ENCODE results near the gene FANCD2OS.
"Not testable (repeated sequence)": the region's sequence is repeated elsewhere in the genome, so short reads cannot be mapped to it uniquely, and the experiment has no call there.

FANCD2OS gene

DNA sequence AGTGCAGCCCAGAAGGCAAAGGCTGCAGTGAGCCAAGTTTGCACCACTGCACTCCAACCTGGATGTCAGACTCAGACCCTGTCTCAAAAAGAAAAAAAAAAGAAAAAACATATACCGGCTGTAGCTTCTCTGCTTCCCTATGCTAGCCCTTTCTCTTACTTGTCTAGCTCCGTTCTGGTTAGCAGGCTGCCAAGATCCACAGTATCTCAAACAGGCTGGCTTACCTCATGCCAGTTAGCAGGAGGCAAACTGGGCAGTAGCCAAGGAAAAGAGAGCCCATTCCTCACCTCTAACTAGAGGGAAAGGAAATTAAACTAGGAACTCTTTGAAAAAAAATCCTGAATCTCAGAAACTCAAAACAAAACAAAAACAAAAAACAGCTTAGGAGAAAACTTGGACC lies 16.7 kb downstream of the FANCD2OS start:
- DNase-seq, result not testable (repeated sequence)

- DNase-seq, result not testable (repeated sequence)
Observed at GRCh38 chr3:10090774-10091173, 17.3 kb downstream of the FANCD2OS start.

- no peak for DNase-seq
Observed at GRCh38 chr3:10090179-10090578, 17.9 kb downstream of the FANCD2OS start.

DNA sequence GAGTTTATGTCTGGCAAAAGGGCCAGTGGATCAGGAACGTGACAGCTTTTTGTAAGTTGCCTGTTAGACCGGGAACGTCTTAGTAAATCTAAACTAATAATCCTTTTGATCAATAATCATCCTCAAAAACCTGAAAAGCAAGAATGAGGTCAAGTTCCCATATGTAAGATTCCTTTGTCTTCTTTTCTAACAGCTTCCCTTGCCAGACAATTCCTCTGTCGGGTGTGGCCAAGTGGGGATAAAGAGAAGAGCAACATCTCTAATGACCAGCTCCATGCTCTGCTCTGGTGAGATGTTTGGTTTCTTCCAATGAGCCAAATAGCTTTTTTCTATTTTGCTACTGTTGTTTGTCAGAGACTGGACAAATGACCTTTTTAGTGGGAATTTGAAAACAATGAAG lies 19.8 kb downstream of the FANCD2OS start:
- no peak for DNase-seq

- DNase-seq, result no peak
Observed at GRCh38 chr3:10085738-10086137, 22.3 kb downstream of the FANCD2OS start.

- no peak for DNase-seq
Observed at GRCh38 chr3:10081871-10082270, 26.2 kb downstream of the FANCD2OS start.

- DNase-seq, result no peak
Observed at GRCh38 chr3:10074666-10075065, 33.4 kb downstream of the FANCD2OS start.

DNA sequence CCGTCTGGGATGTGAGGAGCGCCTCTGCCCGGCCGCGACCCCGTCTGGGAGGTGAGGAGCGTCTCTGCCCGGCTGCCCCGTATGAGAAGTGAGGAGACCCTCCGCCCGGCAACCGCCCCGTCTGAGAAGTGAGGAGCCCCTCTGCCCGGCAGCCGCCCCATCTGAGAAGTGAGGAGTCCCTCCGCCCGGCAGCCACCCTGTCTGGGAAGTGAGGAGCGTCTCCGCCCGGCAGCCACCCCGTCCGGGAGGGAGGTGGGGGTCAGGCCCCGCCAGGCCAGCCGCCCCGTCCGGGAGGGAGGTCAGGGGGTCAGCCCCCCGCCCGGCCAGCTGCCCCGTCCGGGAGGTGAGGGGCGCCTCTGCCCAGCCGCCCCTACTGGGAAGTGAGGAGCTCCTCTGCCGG lies 38.0 kb downstream of the FANCD2OS start:
- not testable (repeated sequence) for DNase-seq

GRCh38 chr3:10055097-10055496 lies 53.0 kb downstream of the FANCD2OS start:
- no peak for DNase-seq
